Measurements from ENCODE around the gene MYRF. TPM values are rescaled to one million over a fixed set of nuclear protein-coding genes. Genes with fewer than 3 reads are reported as not detected.
A peak's percentile ranks its signal among the peaks of the same experiment; 100 is the strongest.

The MYRF gene
- total RNA-seq, 1 donor from 2014 or later: not detected

GRCh38 chr11:61728940-61729219, 23.6 kb upstream of the MYRF start:
- Histone ChIP-seq H3K9ac (ENCODE audit: low read depth in 1 of 3, low read length in 3 of 3) (no peak overlapping the region), H3K4me3 (ENCODE audit: low read length in 3 of 3) (no peak overlapping the region), H3K27ac (ENCODE audit: low read depth, low read length) (no peak overlapping the region), H3K4me1 (ENCODE audit: control insufficient read depth in 3 of 3, insufficient read depth in 3 of 3, low read length in 3 of 3) (peaks cover 21 to 33% (median 29%) of the 10 kb centered on the region in 3 donors), H3K36me3 (ENCODE audit: control insufficient read depth in 3 of 3, insufficient read depth in 3 of 3, low read length in 3 of 3) (peaks cover 0 to 19% (median 6%) of the 10 kb centered on the region in 3 donors), H3K9me3 (ENCODE audit: control insufficient read depth in 3 of 3, low read length in 3 of 3) (no peaks in the 10 kb centered on the region), H3K27me3 (ENCODE audit: control insufficient read depth in 3 of 3, insufficient read depth in 3 of 3, low read length in 3 of 3) (no peaks in the 10 kb centered on the region)

- Histone ChIP-seq H3K27me3 (ENCODE audit: control insufficient read depth in 3 of 3, insufficient read depth in 3 of 3, low read length in 3 of 3) (no peaks in the 10 kb centered on the region), H3K36me3 (ENCODE audit: control insufficient read depth in 3 of 3, insufficient read depth in 3 of 3, low read length in 3 of 3) (peaks cover 0 to 16% (median 10%) of the 10 kb centered on the region in 3 donors), H3K4me1 (ENCODE audit: control insufficient read depth in 3 of 3, insufficient read depth in 3 of 3, low read length in 3 of 3) (peaks cover 21 to 33% (median 29%) of the 10 kb centered on the region in 3 donors), H3K9ac (ENCODE audit: low read depth in 1 of 3, low read length in 3 of 3) (no peak overlapping the region), H3K4me3 (ENCODE audit: low read length in 3 of 3) (no peak overlapping the region), H3K9me3 (ENCODE audit: control insufficient read depth in 3 of 3, low read length in 3 of 3) (no peaks in the 10 kb centered on the region), H3K27ac (ENCODE audit: low read depth, low read length) (no peak overlapping the region)
Measured at GRCh38 chr11:61730240-61730994, 22.0 kb upstream of the MYRF start.

GRCh38 chr11:61731211-61731951, 21.1 kb upstream of the MYRF start:
- no peak overlapping the region for H3K4me3 ChIP-seq (ENCODE audit: low read length in 3 of 3)
- H3K4me1 ChIP-seq (ENCODE audit: control insufficient read depth in 3 of 3, insufficient read depth in 3 of 3, low read length in 3 of 3): peaks cover 21 to 33% (median 29%) of the 10 kb centered on the region in 3 donors
- H3K27ac ChIP-seq (ENCODE audit: low read depth, low read length): no peak overlapping the region
- no peaks in the 10 kb centered on the region for H3K27me3 ChIP-seq (ENCODE audit: control insufficient read depth in 3 of 3, insufficient read depth in 3 of 3, low read length in 3 of 3)
- peaks cover 0 to 20% (median 17%) of the 10 kb centered on the region in 3 donors for H3K36me3 ChIP-seq (ENCODE audit: control insufficient read depth in 3 of 3, insufficient read depth in 3 of 3, low read length in 3 of 3)
- peak overlapping the region in 2 of 3 donors; percentile 33 to 60 for H3K9ac ChIP-seq (ENCODE audit: low read depth in 1 of 3, low read length in 3 of 3)
- no peaks in the 10 kb centered on the region for H3K9me3 ChIP-seq (ENCODE audit: control insufficient read depth in 3 of 3, low read length in 3 of 3)

GRCh38 chr11:61731952-61732675, 20.3 kb upstream of the MYRF start:
- H3K36me3 ChIP-seq (ENCODE audit: control insufficient read depth in 3 of 3, insufficient read depth in 3 of 3, low read length in 3 of 3): peaks cover 0 to 25% (median 14%) of the 10 kb centered on the region in 3 donors
- H3K27ac ChIP-seq (ENCODE audit: low read depth, low read length): peak overlapping the region; percentile 76
- H3K9me3 ChIP-seq (ENCODE audit: control insufficient read depth in 3 of 3, low read length in 3 of 3): no peaks in the 10 kb centered on the region
- peak overlapping the region in 2 of 3 donors; percentile 33 to 60 for H3K9ac ChIP-seq (ENCODE audit: low read depth in 1 of 3, low read length in 3 of 3)
- H3K27me3 ChIP-seq (ENCODE audit: control insufficient read depth in 3 of 3, insufficient read depth in 3 of 3, low read length in 3 of 3): no peaks in the 10 kb centered on the region
- peaks cover 21 to 29% (median 27%) of the 10 kb centered on the region in 3 donors for H3K4me1 ChIP-seq (ENCODE audit: control insufficient read depth in 3 of 3, insufficient read depth in 3 of 3, low read length in 3 of 3)
- H3K4me3 ChIP-seq (ENCODE audit: low read length in 3 of 3): no peak overlapping the region

GRCh38 chr11:61732705-61733104, 19.7 kb upstream of the MYRF start:
- Histone ChIP-seq H3K27ac (ENCODE audit: low read depth, low read length) (peak overlapping the region; percentile 76), H3K4me1 (ENCODE audit: control insufficient read depth in 3 of 3, insufficient read depth in 3 of 3, low read length in 3 of 3) (peaks cover 21 to 26% (median 25%) of the 10 kb centered on the region in 3 donors), H3K4me3 (ENCODE audit: low read length in 3 of 3) (no peak overlapping the region), H3K9me3 (ENCODE audit: control insufficient read depth in 3 of 3, low read length in 3 of 3) (no peaks in the 10 kb centered on the region), H3K9ac (ENCODE audit: low read depth in 1 of 3, low read length in 3 of 3) (peak overlapping the region; percentile 7 to 60 (median 54)), H3K27me3 (ENCODE audit: control insufficient read depth in 3 of 3, insufficient read depth in 3 of 3, low read length in 3 of 3) (no peaks in the 10 kb centered on the region), H3K36me3 (ENCODE audit: control insufficient read depth in 3 of 3, insufficient read depth in 3 of 3, low read length in 3 of 3) (peaks cover 0 to 25% (median 14%) of the 10 kb centered on the region in 3 donors)

GRCh38 chr11:61733120-61733978, 19.1 kb upstream of the MYRF start:
- Histone ChIP-seq H3K4me3 (ENCODE audit: low read length in 3 of 3) (no peak overlapping the region), H3K9ac (ENCODE audit: low read depth in 1 of 3, low read length in 3 of 3) (peak overlapping the region; percentile 7 to 69 (median 54)), H3K9me3 (ENCODE audit: control insufficient read depth in 3 of 3, low read length in 3 of 3) (no peaks in the 10 kb centered on the region), H3K4me1 (ENCODE audit: control insufficient read depth in 3 of 3, insufficient read depth in 3 of 3, low read length in 3 of 3) (peaks cover 20 to 22% (median 21%) of the 10 kb centered on the region in 3 donors), H3K27ac (ENCODE audit: low read depth, low read length) (peak overlapping the region; percentile 76), H3K27me3 (ENCODE audit: control insufficient read depth in 3 of 3, insufficient read depth in 3 of 3, low read length in 3 of 3) (no peaks in the 10 kb centered on the region), H3K36me3 (ENCODE audit: control insufficient read depth in 3 of 3, insufficient read depth in 3 of 3, low read length in 3 of 3) (peaks cover 0 to 25% (median 15%) of the 10 kb centered on the region in 3 donors)

GRCh38 chr11:61734767-61735166, 17.7 kb upstream of the MYRF start:
- Histone ChIP-seq H3K4me1 (ENCODE audit: control insufficient read depth in 3 of 3, insufficient read depth in 3 of 3, low read length in 3 of 3) (peaks cover 20 to 22% (median 21%) of the 10 kb centered on the region in 3 donors), H3K4me3 (ENCODE audit: low read length in 3 of 3) (no peak overlapping the region), H3K9me3 (ENCODE audit: control insufficient read depth in 3 of 3, low read length in 3 of 3) (no peaks in the 10 kb centered on the region), H3K27me3 (ENCODE audit: control insufficient read depth in 3 of 3, insufficient read depth in 3 of 3, low read length in 3 of 3) (no peaks in the 10 kb centered on the region), H3K36me3 (ENCODE audit: control insufficient read depth in 3 of 3, insufficient read depth in 3 of 3, low read length in 3 of 3) (peaks cover 0 to 20% (median 14%) of the 10 kb centered on the region in 3 donors), H3K9ac (ENCODE audit: low read depth in 1 of 3, low read length in 3 of 3) (no peak overlapping the region), H3K27ac (ENCODE audit: low read depth, low read length) (no peak overlapping the region)

- Histone ChIP-seq H3K4me1 (ENCODE audit: control insufficient read depth in 3 of 3, insufficient read depth in 3 of 3, low read length in 3 of 3) (peaks cover 20 to 22% (median 21%) of the 10 kb centered on the region in 3 donors), H3K27ac (ENCODE audit: low read depth, low read length) (no peak overlapping the region), H3K9me3 (ENCODE audit: control insufficient read depth in 3 of 3, low read length in 3 of 3) (no peaks in the 10 kb centered on the region), H3K36me3 (ENCODE audit: control insufficient read depth in 3 of 3, insufficient read depth in 3 of 3, low read length in 3 of 3) (peaks cover 0 to 26% (median 14%) of the 10 kb centered on the region in 3 donors), H3K9ac (ENCODE audit: low read depth in 1 of 3, low read length in 3 of 3) (no peak overlapping the region), H3K27me3 (ENCODE audit: control insufficient read depth in 3 of 3, insufficient read depth in 3 of 3, low read length in 3 of 3) (no peaks in the 10 kb centered on the region), H3K4me3 (ENCODE audit: low read length in 3 of 3) (no peak overlapping the region)
Measured at GRCh38 chr11:61735391-61735790, 17.0 kb upstream of the MYRF start.

- Histone ChIP-seq H3K4me1 (ENCODE audit: control insufficient read depth in 3 of 3, insufficient read depth in 3 of 3, low read length in 3 of 3) (peaks cover 19 to 22% (median 21%) of the 10 kb centered on the region in 3 donors), H3K27ac (ENCODE audit: low read depth, low read length) (no peak overlapping the region), H3K9ac (ENCODE audit: low read depth in 1 of 3, low read length in 3 of 3) (no peak overlapping the region), H3K27me3 (ENCODE audit: control insufficient read depth in 3 of 3, insufficient read depth in 3 of 3, low read length in 3 of 3) (no peaks in the 10 kb centered on the region), H3K36me3 (ENCODE audit: control insufficient read depth in 3 of 3, insufficient read depth in 3 of 3, low read length in 3 of 3) (peaks cover 0 to 33% (median 17%) of the 10 kb centered on the region in 3 donors), H3K4me3 (ENCODE audit: low read length in 3 of 3) (no peak overlapping the region), H3K9me3 (ENCODE audit: control insufficient read depth in 3 of 3, low read length in 3 of 3) (no peaks in the 10 kb centered on the region)
Measured at GRCh38 chr11:61736310-61736709, 16.1 kb upstream of the MYRF start.
